TTC549 (cell line): ENCODE results near the gene PIEZO2.

Source experiments
- FAIRE-seq: peaks from 2 replicates; lab custom pipeline; 2012; peaks lifted over from hg19 to GRCh38; lab: Jason Lieb, UNC

The PIEZO2 gene

DNA sequence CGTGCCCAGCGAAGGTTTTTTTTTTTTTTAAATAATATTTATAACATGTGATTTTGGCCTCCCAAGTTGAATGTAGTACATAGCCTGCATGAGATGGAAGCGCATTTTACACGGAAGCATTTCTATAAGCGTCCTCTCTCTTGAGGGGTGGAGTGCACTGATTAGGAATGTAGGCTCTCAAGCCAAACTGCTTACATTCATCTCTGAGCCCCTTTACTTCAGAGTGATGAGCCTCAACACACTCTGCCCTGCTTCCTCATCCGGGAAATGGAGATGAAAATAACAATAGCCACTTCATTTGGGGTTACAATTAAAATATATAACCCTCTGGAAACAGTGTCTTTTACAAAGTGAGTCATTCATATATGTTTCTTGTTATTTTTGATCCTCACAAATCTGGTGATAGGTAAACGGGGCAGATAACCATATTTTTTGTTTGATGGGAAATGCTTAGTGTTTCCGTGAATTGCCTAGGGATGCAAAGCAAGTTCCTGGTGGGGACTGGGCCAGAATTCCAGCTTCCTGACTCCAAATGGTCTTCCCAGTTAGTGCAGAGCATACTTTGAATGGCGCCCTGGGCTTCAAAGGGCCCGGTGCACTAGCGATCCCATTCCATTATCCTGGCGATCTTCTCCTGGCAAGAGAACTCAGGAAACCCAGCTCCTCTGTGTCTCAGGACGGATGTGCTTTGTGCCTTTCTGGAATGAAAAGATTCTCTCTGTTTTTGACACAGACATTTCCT is 124.3 kb downstream of the PIEZO2 start:
- FAIRE-seq, result no peak

DNA sequence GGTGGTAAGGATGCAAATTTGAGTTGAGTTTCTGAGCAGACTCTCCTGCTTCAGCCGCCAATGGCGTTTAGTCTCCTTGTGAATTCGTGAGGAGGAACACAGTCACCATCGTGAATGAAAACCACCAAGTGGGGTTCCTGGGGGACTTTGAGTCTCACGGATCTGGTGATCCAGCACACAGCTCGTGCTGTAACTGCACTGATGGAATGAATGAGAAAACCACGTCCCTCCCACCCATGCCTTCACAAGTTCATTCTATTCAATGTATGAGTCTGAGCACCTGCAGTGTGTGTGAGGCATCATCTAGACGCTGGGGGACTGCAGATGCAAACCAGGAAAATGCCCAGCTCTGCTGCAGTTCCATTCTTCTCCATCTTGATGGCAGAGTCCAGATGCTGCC is 127.9 kb downstream of the PIEZO2 start:
- FAIRE-seq, result no peak

DNA sequence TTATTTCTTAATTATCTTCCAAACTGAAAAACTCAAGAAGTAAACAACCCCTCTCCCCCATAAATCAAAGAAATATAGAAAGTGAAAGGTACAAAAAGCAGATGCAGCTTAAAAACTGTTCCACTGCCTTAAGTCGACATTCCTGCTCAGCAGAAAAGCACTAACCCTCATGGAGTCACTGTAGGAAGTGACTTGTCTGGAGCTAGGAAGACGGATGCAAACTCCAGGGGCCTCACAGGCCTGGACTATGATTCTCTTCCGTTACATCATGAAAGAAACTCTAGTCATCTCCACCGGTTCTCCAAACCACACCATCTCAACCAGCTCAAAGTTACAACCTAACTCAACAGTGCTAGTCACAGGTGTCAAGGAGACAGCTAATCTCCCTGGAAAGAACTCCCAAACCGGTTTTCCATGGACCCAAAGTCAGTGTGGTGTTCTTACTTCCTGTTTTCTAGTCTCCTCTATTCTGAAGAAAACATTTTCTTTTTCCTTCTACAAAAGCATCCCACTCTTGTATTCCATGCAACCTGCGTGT is 128.4 kb downstream of the PIEZO2 start:
- no peak for FAIRE-seq

DNA sequence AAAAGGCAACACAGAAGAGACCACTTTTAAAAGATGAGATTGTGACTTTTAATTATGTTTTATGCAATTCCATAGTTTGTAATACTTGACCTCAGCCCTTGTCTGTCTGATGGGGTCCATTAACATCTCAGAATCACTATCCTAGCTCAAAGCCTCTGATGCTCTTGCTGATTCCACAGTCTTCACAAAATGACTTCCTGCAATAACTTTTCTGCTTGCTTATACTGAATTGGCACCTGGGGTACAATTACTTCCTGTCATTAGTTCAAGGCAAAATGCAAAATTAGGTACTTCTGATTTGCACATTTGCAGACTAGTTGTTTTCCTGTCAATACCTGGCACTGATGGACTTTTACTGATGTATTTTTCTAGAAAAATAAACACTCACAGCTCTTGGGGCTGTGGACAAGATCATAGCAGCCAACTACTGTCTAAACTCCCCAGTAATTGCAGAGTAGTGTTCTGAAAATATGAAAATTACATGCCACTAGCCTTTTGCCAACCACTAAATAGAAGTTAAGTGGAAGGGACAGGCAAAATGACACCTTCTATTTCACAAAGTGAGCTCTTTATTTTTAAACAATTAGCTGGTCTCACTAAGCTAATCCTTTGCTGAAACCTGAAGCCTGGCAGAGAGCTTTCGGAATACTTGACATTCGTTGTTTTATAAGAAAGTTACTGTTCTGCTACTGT is 129.1 kb downstream of the PIEZO2 start:
- FAIRE-seq, result no peak

DNA sequence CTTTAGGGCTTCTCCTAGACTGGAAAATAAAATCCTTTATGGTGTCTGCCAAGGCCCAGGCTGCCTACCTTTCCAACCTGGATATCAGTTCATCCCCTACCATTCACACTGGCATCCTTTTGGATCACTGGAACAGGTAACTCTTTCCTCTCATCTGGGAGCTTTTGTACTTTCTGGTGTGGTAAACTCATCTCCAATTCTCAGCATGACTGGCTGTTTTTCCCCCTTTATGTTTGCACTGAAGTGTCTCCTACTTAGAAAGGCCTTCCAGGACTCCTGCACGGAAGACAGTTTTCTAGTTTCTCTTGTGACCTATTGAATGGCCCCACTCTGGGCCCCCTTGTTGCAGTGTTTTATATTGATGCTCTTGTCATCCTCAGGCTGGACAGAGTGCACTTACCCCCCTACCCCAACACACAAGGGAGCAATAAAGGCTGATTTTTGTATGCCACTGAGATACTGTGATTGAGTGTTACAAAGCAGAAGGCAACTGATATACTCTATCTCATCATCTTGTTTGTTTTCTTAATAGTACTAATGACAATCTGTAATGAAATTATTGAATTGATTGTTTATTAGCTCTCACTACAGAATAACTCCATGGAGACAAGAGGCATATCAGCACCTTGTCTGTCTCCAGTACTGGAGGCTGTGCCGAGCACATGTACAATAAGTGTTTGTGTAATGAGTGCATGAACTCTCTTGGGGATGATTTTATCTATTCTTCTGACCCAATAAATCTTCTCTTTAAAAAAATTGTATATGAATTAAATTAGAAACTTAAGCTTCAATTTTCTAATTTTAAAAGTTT is 129.9 kb downstream of the PIEZO2 start:
- FAIRE-seq, result no peak

DNA sequence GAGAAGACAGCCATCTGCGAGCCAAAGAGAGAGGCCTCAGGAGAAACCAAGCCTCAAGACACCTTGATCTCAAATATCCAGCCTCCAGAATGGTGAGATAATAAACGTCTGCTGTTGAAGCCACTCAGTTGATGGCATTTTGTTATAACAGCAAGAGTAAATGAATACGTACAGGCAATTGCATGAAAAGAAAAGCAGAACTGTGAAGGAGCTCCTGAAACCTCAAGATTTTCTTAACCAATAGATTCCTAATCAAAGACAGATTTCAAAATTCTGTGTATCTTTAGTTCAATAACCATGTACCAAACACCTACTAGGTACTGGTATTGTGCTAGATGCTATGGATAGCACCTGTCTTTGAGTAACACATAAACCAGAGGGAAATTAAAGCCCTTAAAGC is 139.5 kb downstream of the PIEZO2 start:
- FAIRE-seq, result no peak

DNA sequence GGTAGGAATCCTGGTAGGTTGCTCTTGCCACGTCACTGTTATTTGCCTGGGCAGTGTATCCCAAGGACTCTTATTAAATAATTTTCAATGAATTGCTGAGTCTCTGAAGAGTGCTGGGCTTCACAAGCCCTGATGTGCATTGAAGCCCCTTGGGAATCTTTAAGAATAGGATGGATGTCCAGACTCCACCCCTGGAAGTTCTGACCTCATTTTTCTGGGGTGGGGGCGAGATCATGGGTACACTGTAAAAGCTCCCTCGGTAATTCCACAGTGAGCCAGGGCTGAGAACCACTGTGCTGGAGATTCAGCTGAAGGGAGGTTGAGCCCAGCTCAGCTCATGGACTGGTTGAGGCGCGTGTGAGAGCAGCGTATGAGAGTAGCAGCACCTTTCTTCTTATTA is 140.2 kb downstream of the PIEZO2 start:
- no peak for FAIRE-seq

DNA sequence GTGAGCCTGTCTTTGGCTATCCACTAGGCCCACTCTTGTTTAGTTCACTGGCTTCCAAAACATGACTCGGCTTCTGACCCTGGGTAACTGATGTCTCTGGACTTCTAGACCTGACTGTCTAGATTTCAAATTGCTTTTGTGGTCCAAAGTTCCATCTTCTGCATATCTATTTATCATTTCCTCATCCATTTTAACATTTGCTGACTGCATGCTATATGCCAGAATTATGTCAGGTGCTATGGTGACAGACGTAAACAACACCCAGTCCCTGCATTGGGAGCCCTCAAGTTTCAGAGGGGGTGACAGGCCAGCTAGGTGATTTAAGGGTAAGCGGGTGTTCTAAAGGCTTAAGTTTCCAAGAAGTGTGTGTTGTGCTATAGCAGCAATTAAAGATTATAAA is 140.9 kb downstream of the PIEZO2 start:
- no peak for FAIRE-seq

DNA sequence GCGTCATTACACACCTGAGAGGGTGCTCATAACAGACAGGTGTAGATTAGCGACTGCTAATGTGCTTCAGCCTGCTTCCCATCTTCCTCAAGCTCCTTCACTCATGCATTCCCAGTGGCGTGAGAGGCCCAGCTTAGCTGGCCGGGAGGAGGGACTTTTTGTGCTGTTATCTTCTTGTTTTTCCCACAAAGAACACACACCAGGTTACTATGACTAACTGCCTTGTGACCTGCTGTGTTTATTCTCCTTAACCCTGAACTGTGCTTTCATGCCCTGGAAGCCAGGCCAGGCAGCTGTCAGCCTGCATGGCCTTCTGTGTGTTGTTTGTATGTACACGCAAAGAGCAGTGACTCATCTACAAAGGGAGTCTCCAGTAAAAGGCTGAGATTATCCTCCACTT is 143.8 kb downstream of the PIEZO2 start:
- no peak for FAIRE-seq

DNA sequence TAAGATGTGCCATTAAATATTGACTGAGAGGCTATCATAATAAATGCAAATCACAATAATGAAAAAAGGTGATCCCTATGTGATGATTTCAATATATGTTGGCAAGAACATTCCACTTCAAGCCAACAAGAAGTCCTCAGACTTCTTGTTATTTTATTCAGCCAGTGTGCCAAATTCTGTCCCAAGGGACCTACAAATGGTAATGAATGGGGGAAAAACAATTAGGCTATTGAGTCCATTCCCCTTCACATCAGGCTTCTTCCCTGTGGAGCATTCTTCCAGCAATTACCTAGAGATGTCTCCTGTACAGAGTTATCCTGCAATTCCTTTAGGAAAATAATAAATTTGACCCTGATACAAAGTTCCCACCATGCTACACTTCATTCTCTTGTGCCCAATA is 144.4 kb downstream of the PIEZO2 start:
- no peak for FAIRE-seq

DNA sequence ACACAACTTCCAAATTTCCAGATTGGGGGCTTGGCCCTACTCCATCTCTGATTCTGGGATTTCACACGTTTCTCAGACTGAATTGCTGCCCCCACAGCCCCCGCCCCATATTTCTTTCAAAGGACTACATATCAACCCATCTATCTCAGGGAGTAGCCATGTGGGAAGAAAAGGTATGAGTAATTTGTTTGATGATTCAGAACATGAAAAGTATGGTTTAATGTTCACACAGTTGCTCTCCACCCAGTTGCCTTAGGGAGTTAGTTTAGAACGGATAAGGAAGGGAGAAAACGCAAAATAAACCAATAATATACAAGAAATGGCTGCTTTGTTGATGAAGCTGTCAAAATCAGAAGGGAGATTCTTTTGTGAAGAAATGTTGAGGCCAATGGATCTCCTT is 145.1 kb downstream of the PIEZO2 start:
- FAIRE-seq, result no peak

DNA sequence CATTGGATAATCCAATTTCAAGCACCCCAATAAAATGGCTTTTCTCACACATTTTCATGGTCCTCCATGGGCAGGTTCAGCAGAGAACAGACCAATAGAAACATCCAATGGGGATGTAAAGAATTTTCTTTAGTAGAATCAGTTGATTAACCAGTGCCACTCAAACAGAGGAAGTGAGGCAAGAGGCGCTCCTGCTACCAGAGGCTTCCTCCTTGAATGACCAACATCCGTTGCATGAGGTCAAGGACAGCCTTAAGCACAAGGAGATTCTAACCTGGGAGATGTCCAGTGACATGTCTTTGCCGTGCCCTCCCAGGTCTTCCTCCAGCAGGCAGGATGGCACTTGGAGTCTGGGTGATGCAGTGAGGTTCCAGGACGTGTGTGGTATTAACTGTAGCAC is 146.6 kb downstream of the PIEZO2 start:
- FAIRE-seq, result no peak

DNA sequence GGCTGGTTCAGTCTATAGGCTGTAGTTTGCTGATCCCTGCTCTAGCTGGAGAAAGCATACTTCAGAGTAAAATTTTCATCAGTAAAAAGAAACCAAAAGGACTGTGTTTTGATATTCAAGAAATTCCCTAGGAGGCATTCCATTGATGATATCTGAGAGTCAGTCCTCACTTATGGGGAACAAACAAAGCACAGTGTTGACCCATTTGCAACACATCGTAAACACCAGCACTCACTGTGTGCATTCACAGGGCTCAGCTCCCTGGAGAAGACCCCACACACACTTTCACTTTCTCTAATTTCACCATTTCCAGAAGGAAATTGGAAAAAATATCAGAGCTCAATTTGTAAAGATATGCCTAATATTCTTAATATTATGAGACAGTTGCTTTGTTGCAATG is 147.1 kb downstream of the PIEZO2 start:
- FAIRE-seq, result no peak

DNA sequence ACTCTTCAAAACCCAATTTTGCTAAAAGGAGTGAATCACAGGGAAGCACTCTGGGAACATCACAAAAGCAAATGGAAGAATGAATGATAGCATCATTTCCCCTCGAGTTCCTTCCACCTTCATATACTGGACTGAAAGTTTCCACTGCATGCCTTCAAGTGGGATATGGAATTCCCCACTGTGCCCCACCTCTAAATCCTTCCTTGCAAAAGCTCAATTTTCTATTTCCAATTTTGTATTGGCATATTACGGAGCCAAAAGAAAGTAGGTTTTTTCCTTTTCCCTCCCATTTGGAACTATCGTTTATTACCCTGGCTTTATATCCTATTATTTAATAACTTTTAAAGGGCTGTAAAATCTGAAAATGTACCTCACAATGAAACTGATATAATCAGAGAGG is 149.3 kb downstream of the PIEZO2 start:
- no peak for FAIRE-seq

DNA sequence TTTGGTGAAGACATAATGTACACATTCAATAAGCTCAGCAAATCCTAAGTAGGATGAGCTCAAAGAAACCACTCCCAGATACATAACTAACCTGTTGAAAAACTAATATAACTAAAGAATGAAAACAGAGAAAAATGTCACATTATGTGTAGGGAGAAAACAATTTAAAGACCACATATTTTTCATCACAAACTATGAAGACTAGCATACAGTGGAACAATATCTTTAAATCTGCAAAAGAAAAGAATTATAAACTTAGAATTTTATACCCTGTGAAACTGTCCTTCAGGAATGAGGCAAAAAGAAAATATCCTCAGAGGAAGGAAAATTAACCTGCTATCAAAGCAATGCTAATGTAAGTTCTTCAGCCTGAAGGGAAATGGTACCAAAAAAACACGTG is 151.5 kb downstream of the PIEZO2 start:
- FAIRE-seq, result no peak

DNA sequence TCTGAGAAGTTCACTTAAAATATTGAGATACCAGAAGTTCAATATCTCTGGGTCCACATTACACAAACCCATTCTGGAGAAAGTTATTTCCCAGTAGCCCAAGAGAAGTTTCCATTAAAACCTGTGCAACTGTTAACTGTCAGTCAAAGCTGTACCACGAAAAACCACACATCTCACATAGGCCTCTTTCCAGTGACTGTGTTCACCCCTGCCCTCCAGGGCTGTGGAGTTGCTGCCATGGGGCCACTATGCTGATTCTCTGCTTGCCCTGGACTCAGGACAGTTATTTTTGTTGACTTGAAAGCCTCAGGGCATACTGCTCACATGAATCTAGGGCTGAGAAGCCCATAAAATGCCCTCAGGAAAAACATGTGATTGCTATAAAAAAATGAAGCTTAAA is 153.8 kb downstream of the PIEZO2 start:
- no peak for FAIRE-seq

DNA sequence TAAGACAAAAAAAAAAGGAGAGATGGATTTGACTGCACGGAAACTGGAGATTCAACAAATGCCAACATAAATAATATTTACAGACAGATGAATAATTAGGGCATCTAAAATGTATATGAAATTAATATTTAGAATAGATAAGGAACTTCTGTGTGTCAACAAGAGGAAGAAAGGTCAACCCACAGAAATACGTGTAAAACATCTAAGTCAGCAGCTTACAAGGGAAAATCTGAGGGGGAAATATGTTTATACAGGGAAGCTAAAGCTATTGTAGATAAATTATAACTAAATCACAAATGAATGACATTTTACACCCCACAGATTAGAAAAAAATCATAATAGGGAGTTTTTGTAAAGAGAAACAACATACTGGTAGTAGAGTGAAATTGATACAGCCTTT is 159.9 kb downstream of the PIEZO2 start:
- FAIRE-seq, result no peak

DNA sequence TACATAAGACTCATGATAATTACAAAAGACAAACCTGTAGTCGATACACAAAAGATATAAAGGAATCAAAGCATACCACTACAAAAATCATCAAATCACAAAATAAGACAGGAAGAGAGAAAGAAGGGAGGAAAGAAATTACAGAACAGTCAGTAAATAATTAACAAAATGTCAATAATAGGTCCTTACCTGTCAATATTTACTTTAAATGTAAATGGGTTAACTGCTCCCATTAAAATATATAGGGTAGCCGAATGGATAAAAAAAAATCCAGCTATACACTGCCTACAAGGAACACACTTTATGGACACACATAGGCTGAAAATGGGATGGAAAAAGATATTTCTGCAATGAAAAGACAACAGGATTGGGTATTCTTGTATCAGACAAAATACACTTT is 163.7 kb downstream of the PIEZO2 start:
- no peak for FAIRE-seq

DNA sequence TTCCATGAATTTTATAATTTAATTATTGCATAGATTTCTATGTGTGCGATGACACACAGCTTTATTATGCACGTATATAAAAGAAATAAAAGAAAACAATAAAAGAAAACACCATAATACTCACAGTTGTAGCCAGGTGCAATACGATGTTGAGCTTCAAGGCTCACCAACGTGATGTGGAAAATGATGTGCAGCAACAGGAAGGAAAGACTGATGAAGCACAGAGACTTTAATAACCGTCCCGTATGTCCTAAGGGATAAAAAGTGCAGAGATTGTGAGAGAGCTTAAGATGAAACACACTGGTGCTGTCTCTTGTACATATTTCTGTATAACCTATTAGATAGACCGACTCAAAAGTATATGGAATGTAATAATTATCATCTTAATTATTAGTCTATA is 170.0 kb downstream of the PIEZO2 start:
- no peak for FAIRE-seq

DNA sequence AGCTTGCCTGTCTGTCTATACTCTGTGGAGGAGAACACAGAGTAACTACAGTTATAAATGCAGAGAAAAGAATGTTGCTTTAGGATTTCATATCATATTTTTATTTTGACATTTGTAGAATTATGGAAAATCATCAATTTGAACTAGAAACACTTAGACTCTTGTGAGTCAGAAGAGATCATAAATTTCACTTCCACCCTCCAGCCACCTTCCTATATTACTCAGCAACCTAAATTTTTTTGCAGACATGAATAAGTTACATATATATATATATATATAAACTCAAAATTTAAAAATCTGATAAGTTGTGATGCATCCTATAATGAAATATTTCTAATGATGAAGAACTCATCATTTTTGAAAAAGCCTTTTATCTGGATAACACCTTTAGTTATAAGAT is 172.3 kb downstream of the PIEZO2 start:
- no peak for FAIRE-seq

DNA sequence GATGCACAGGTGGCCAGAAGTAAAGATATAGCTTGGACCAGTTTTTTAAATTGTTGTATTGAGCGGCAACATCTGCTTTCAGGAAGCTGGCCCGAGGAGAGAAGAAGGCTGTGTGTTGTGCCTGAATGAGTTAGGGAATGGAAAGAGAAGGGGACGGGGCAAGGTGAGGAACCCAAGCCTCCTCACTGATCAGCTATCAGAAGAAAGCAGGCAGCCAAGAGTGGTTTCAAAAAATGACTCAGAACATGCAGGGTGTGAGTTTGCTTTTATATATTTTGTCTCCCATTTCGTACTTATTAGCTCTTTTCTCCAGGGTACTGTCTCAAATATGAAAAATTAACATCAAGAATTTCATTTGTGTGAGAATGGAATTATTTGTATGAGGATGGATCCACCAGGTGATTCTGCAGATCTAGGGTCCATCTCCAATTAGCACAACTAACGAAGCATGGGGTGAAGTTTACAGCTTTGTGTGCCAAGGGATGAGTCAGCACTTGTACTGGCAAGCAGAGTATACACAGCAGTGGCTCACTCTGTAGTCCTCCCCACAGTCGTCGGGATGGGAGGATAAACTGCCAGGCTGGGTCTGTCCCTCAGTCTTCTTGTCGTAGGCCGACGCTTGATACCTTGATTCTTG is 175.7 kb downstream of the PIEZO2 start:
- FAIRE-seq, result no peak

DNA sequence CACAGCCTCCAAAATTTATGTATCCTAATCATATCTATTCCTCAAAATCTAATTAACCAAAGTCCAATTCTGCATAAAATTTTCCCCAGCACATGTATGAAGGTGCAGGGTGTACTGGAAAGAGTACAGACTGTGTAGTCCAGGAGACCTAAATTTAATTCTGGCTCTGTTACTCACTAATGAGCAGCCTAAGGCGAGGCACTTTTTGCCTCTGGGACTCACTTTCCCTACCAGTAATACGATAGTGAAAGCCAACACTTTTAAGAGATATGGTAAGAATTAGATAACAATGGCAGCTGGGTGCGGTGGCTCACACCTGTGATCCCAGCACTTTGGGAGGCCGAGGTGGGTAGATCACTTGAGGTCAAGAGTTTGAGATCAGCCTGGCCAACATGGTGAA is 177.7 kb downstream of the PIEZO2 start:
- no peak for FAIRE-seq

DNA sequence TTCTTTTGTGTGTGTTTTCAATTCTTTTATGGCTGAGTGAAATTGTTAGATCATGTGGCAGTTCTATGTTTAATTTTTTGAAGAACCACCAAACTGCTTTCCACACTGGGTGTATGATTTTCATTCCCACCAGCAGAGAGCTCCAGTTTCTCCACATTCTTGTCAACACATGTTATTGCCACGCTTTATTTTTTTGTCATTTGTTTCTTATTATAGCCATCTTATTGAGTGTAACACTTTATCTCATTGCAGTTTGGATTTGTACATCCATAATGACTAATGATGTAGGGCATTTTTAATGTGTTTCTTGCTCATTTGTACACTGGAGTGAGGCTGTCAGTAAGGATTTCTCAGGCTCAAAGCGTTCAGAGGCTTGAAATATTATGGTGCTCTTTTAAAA is 184.2 kb downstream of the PIEZO2 start:
- FAIRE-seq, result no peak
